Measurements from ENCODE around the gene PTGR3. TPM values are rescaled to one million over a fixed set of nuclear protein-coding genes. Genes with fewer than 3 reads are reported as not detected.
A peak's percentile ranks its signal among the peaks of the same experiment; 100 is the strongest.

The PTGR3 gene
- total RNA-seq, 1 experiment from 2014 or later: 8.2 TPM

DNA sequence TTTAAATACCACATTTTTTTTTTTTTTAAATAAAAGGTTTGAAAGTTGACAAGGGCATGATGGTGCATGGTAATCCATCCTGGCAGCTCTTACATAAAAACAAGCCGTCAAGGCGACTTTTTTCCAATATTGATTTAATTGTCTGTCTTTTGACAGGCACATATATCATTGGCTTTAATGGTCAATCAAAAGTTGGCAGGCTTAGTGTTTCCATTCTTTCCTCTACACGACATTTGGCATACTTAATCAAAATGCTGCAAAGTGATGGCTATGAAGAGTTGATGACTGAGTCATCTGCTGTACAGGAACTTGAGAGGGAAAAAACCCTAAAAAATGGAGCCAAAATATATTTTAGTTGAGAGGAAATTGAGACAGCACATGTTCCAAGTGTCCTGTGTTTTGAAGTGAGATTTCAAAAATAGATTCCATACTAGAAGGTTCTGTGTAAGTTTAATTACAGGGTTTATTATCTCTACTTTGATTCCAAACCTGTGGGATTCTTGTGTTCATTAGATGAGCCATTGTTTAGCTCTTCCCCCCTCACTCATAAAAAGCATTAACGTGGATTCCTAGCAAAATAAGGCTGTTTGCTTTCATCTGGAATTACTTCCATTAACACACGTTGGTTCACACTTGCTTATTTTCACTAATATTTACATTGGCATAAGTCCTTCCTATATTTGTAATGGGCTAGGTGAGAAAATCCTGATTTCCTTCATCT lies 4.8 kb upstream of the PTGR3 start:
- Histone ChIP-seq H2AFZ (ENCODE audit: low read length) (no peak overlapping the region), H4K20me1 (ENCODE audit: low read length) (no peaks in the 10 kb centered on the region), H3K4me2 (ENCODE audit: low read length) (peak overlapping the region; percentile 11), H3K27me3 (ENCODE audit: low read length) (no peaks in the 10 kb centered on the region), H3K4me3 (ENCODE audit: low read length) (no peak overlapping the region), H3K9me2 (replicated peaks; ENCODE audit: low read length) (no peaks in the 10 kb centered on the region), H3K4me1 (ENCODE audit: insufficient read depth, low read length) (peaks cover 24% of the 10 kb centered on the region), H3K9me3 (ENCODE audit: low read length) (no peaks in the 10 kb centered on the region), H3K9ac (ENCODE audit: low read length) (no peak overlapping the region), H3F3A (ENCODE audit: low read length, unreplicated experiment) (peaks cover 9% of the 10 kb centered on the region), H3K79me2 (ENCODE audit: low read length) (peaks cover 48% of the 10 kb centered on the region), H3K36me3 (ENCODE audit: low read depth, low read length) (no peaks in the 10 kb centered on the region), H3K27ac (ENCODE audit: low read length) (no peak overlapping the region)
- ATAC-seq (no peak), DNase-seq (peak; percentile 46)
- ChIA-PET POLR2A (ENCODE audit: unreplicated experiment) (no interaction called here), CTCF (no interaction called here)
- TF ChIP-seq, protein P1, sequence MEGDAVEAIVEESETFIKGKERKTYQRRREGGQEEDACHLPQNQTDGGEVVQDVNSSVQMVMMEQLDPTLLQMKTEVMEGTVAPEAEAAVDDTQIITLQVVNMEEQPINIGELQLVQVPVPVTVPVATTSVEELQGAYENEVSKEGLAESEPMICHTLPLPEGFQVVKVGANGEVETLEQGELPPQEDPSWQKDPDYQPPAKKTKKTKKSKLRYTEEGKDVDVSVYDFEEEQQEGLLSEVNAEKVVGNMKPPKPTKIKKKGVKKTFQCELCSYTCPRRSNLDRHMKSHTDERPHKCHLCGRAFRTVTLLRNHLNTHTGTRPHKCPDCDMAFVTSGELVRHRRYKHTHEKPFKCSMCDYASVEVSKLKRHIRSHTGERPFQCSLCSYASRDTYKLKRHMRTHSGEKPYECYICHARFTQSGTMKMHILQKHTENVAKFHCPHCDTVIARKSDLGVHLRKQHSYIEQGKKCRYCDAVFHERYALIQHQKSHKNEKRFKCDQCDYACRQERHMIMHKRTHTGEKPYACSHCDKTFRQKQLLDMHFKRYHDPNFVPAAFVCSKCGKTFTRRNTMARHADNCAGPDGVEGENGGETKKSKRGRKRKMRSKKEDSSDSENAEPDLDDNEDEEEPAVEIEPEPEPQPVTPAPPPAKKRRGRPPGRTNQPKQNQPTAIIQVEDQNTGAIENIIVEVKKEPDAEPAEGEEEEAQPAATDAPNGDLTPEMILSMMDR (conservative IDR thresholded peaks at IDR 0.05; ENCODE audit: low read depth, low read length): no peak
- TF ChIP-seq EZH2phosphoT487 (IDR thresholded peaks at IDR 0.05; ENCODE audit: borderline replicate concordance, low read length): no peak
- TF ChIP-seq EZH2 (IDR thresholded peaks at IDR 0.05; ENCODE audit: low read length, unreplicated experiment): no peak
- BruUV-seq (replicated peaks): no TSS peak
- intact Hi-C loops (cut with micrococcal nuclease): loop anchor here (5.0 kb wide), 1 partner anchor 34 kb away; no protein-coding TSS in a partner anchor

DNA sequence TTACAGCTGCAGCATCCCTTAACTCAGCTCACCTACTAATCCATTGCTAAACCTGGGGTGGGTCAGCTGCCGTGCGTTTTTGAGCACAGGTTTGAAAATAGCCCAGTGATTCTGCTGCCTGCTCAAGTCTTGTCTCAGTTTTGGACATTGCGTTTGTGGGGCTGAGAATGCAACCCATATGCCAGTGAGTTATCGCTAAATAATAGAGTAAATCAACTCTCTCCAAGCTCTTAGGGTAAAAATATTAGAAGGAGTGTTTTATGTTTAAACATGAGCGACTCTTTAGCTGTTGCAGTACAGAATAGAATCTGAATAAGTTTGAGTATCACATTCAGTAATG lies 3.8 kb upstream of the PTGR3 start:
- no TSS peak for BruUV-seq (replicated peaks)
- Histone ChIP-seq H2AFZ (ENCODE audit: low read length) (no peak overlapping the region), H3K79me2 (ENCODE audit: low read length) (peaks cover 45% of the 10 kb centered on the region), H3K4me1 (ENCODE audit: insufficient read depth, low read length) (peaks cover 24% of the 10 kb centered on the region), H3K9ac (ENCODE audit: low read length) (no peak overlapping the region), H3K4me3 (ENCODE audit: low read length) (peak overlapping the region; percentile 74; the same call in 1 of the 2 replicates), H3K27ac (ENCODE audit: low read length) (no peak overlapping the region), H4K20me1 (ENCODE audit: low read length) (no peaks in the 10 kb centered on the region), H3K9me2 (replicated peaks; ENCODE audit: low read length) (no peaks in the 10 kb centered on the region), H3F3A (ENCODE audit: low read length, unreplicated experiment) (peaks cover 9% of the 10 kb centered on the region), H3K27me3 (ENCODE audit: low read length) (no peaks in the 10 kb centered on the region), H3K9me3 (ENCODE audit: low read length) (no peaks in the 10 kb centered on the region), H3K36me3 (ENCODE audit: low read depth, low read length) (no peaks in the 10 kb centered on the region), H3K4me2 (ENCODE audit: low read length) (peak overlapping the region; percentile 95)
- no peak for ATAC-seq
- TF ChIP-seq, protein P1 (conservative IDR thresholded peaks at IDR 0.05; ENCODE audit: low read depth, low read length): no peak
- no peak for TF ChIP-seq EZH2 (IDR thresholded peaks at IDR 0.05; ENCODE audit: low read length, unreplicated experiment)
- intact Hi-C loops (cut with micrococcal nuclease): loop anchor here (5.0 kb wide), 1 partner anchor 35 kb away; no protein-coding TSS in a partner anchor
- ChIA-PET POLR2A (ENCODE audit: unreplicated experiment) (interaction anchor here (0.7 kb wide), 1 partner anchor 159 kb away, joined by 13 read pairs; no protein-coding TSS in a partner anchor), CTCF (no interaction called here)
- no peak for DNase-seq
